OCI-LY7 (cell line): Measurements from ENCODE around the gene KIF25. TPM values are rescaled to one million over a fixed set of nuclear protein-coding genes. Genes with fewer than 3 reads are reported as not detected.

Source experiments
- BruUV-seq: library from RNA; stranded (reverse); fragments of 400-500 nt; replicated peaks from 2 replicates; lab custom pipeline; 2021; lab: Mats Ljungman, UMichigan
- CTCF ChIA-PET: fragments of 300-600 bp; sonication (Branson Sonifier 250); formaldehyde crosslinking; loops from one replicate; lab custom pipeline; 2022; ENCODE audit warnings: antibody characterized with exemption; ENCODE audit not compliant: unreplicated experiment; lab: Charles Lee
- POLR2A ChIA-PET: fragments of 300-600 bp; sonication (Branson Sonifier 250); formaldehyde crosslinking; loops from one replicate; lab custom pipeline; 2022; ENCODE audit warnings: antibody characterized with exemption; lab: Charles Lee
- DNase-seq: peaks from one replicate; pipeline ENCODE4 v3.0.0-alpha.2; 2015; ENCODE audit warnings: low spot score
- H2AFZ ChIP-seq: fragments of 200-600 bp; sonication (generic), shearing (Covaris generic); 2 replicates; pipeline ENCODE4 v1.6.1; 2014; ENCODE audit warnings: mild to moderate bottlenecking, antibody characterized with exemption, low read length, moderate library complexity
- H3K27ac ChIP-seq: fragments of 200-600 bp; sonication (generic); 2 replicates; pipeline ENCODE4 v1.5.1; 2014; ENCODE audit warnings: mixed run types, low read depth, mild to moderate bottlenecking, moderate library complexity, low read length, inconsistent platforms; ENCODE audit not compliant: poor library complexity, severe bottlenecking
- H3K36me3 ChIP-seq: fragments of 200-600 bp; sonication (generic); 2 replicates; pipeline ENCODE4 v1.6.1; 2014; ENCODE audit warnings: mild to moderate bottlenecking, antibody characterized with exemption, low read length, moderate library complexity, mixed read lengths; ENCODE audit not compliant: insufficient read depth
- H3K4me1 ChIP-seq: fragments of 200-600 bp; sonication (generic); 2 replicates; pipeline ENCODE4 v1.5.1; 2014; ENCODE audit warnings: mild to moderate bottlenecking, low read length; ENCODE audit not compliant: insufficient read depth, poor library complexity, severe bottlenecking
- H3K4me2 ChIP-seq: fragments of 200-600 bp; sonication (generic); 2 replicates; pipeline ENCODE4 v1.6.1; 2014; ENCODE audit warnings: mild to moderate bottlenecking, low read length
- H3K4me3 ChIP-seq: fragments of 200-600 bp; sonication (generic); 2 replicates; pipeline ENCODE4 v1.5.1; 2014; ENCODE audit warnings: mild to moderate bottlenecking, low read depth, low read length; ENCODE audit not compliant: poor library complexity, severe bottlenecking
- H3K79me2 ChIP-seq: fragments of 200-600 bp; sonication (generic); 2 replicates; pipeline ENCODE4 v1.6.1; 2016; ENCODE audit warnings: low read depth, mild to moderate bottlenecking, low read length, moderate library complexity, mixed read lengths; ENCODE audit not compliant: insufficient read depth
- H3K9me2 ChIP-seq: fragments of 200-600 bp; sonication (generic); 2 replicates; pipeline ENCODE4 v1.6.1; 2016; ENCODE audit warnings: mild to moderate bottlenecking, low read length, mixed read lengths; ENCODE audit not compliant: insufficient read depth
- H3K9me3 ChIP-seq: fragments of 200-600 bp; sonication (generic); 2 replicates; pipeline ENCODE4 v1.6.1; 2014; ENCODE audit warnings: mild to moderate bottlenecking, mixed run types, low read length, mixed read lengths
- H4K20me1 ChIP-seq: fragments of 200-600 bp; sonication (generic); 2 replicates; pipeline ENCODE4 v1.6.1; 2014; ENCODE audit warnings: mild to moderate bottlenecking, antibody characterized with exemption, low read length, moderate library complexity, mixed read lengths; ENCODE audit not compliant: insufficient read depth
- CTCF ChIP-seq: fragments of 200-600 bp; sonication (generic); conservative IDR thresholded peaks from 2 replicates; pipeline ENCODE4 v1.5.1; 2014; ENCODE audit warnings: mild to moderate bottlenecking, antibody characterized with exemption, low read length, moderate library complexity, mixed read lengths
- EZH2phosphoT487 ChIP-seq: fragments of 200-600 bp; sonication (generic); IDR thresholded peaks from 2 replicates; pipeline ENCODE4 v1.6.1; 2018; ENCODE audit warnings: low read depth, borderline replicate concordance, mild to moderate bottlenecking, mixed run types, antibody characterized with exemption, low read length, moderate library complexity, mixed read lengths
- intact Hi-C: fragments of 100-400 bp; cut with micrococcal nuclease; formaldehyde crosslinking; loops from one replicate; pipeline ENCODE4 v1.10.0; 2022; ENCODE audit not compliant: unreplicated experiment
- total RNA-seq, 2 experiments: library from RNA; depleted of rRNA in 1 of 2; stranded (reverse); fragments of >200 nt in 1 of 2; shearing (Covaris generic) in 1 of 2; gene quantifications; 2 replicates each; pipeline ENCODE4 v1.2.3, GENCODE V29; 2014 to 2022

The KIF25 gene
- total RNA-seq, 2 experiments from 2014 or later = not detected

GRCh38 chr6:168072730-168073129 is 75.3 kb downstream of the KIF25 start:
- DNase-seq = no peak
- Histone ChIP-seq H3K4me3 (no peak overlapping the region), H3K36me3 (no peaks in the 10 kb centered on the region), H2AFZ (no peak overlapping the region), H3K9me3 (no peaks in the 10 kb centered on the region), H3K4me2 (no peak overlapping the region), H4K20me1 (no peaks in the 10 kb centered on the region), H3K79me2 (no peaks in the 10 kb centered on the region), H3K27ac (no peak overlapping the region), H3K4me1 (no peaks in the 10 kb centered on the region), H3K9me2 (no peaks in the 10 kb centered on the region)
- no TSS peak for BruUV-seq
- intact Hi-C loops = no loop called here
- POLR2A ChIA-PET = no interaction called here
- CTCF ChIA-PET = no interaction called here
- no peak for TF ChIP-seq EZH2phosphoT487
- TF ChIP-seq CTCF = no peak

- no peak overlapping the region for H2AFZ ChIP-seq
- POLR2A ChIA-PET = no interaction called here
- intact Hi-C loops = no loop called here
These were observed 76.7 kb downstream of the KIF25 start for GRCh38 chr6:168073937-168074730.

GRCh38 chr6:168075216-168075615 is 77.7 kb downstream of the KIF25 start:
- POLR2A ChIA-PET = no interaction called here
- H3K79me2 ChIP-seq = no peaks in the 10 kb centered on the region
- no peak for DNase-seq
- no peak overlapping the region for H3K27ac ChIP-seq
- intact Hi-C loops = no loop called here
- CTCF ChIA-PET = no interaction called here
- H3K4me1 ChIP-seq = no peaks in the 10 kb centered on the region
- H3K36me3 ChIP-seq = no peaks in the 10 kb centered on the region
- BruUV-seq = no TSS peak
- TF ChIP-seq EZH2phosphoT487 (no peak), CTCF (no peak)
- H3K4me2 ChIP-seq = no peak overlapping the region
- H3K4me3 ChIP-seq = no peak overlapping the region
- no peak overlapping the region for H2AFZ ChIP-seq
- H3K9me3 ChIP-seq = no peaks in the 10 kb centered on the region
- H3K9me2 ChIP-seq = no peaks in the 10 kb centered on the region
- H4K20me1 ChIP-seq = no peaks in the 10 kb centered on the region

More at GRCh38 chr6:168073937-168074730, 76.7 kb downstream of the KIF25 start:
- no peak overlapping the region for H3K4me3 ChIP-seq
- CTCF ChIA-PET = no interaction called here
- H3K4me2 ChIP-seq = no peak overlapping the region
- H3K36me3 ChIP-seq = no peaks in the 10 kb centered on the region
- no peak for DNase-seq
- H3K9me3 ChIP-seq = no peaks in the 10 kb centered on the region
- H3K27ac ChIP-seq = no peak overlapping the region
- H3K9me2 ChIP-seq = no peaks in the 10 kb centered on the region
- H3K4me1 ChIP-seq = no peaks in the 10 kb centered on the region
- H3K79me2 ChIP-seq = no peaks in the 10 kb centered on the region
- BruUV-seq = no TSS peak
- no peaks in the 10 kb centered on the region for H4K20me1 ChIP-seq
- TF ChIP-seq EZH2phosphoT487 = no peak
